IMR-90 (cell line): ENCODE data around the gene IQSEC1.

Experiments
- BHLHE40 ChIP-seq: fragments of 150-350 bp; IDR thresholded peaks from 2 replicates; pipeline ENCODE4 v1.6.1; 2016; ENCODE audit warnings: mild to moderate bottlenecking, low read depth, low read length
- MXI1 ChIP-seq: IDR thresholded peaks from 2 replicates; pipeline ENCODE4 v1.6.1; 2012; ENCODE audit warnings: low read depth, mild to moderate bottlenecking, low read length, moderate library complexity, borderline replicate concordance
- POLR2A ChIP-seq: IDR thresholded peaks from 2 replicates; pipeline ENCODE4 v1.6.1; 2012; ENCODE audit warnings: mild to moderate bottlenecking, low read depth, low read length
- RAD21 ChIP-seq: IDR thresholded peaks from 2 replicates; pipeline ENCODE4 v1.6.1; 2012; ENCODE audit warnings: low read length, improper control_type of control experiment
- SMC3 ChIP-seq: fragments of 150-350 bp; IDR thresholded peaks from 2 replicates; pipeline ENCODE4 v1.6.1; 2016; ENCODE audit warnings: low read depth, mild to moderate bottlenecking, antibody characterized with exemption, low read length, moderate library complexity

DNA sequence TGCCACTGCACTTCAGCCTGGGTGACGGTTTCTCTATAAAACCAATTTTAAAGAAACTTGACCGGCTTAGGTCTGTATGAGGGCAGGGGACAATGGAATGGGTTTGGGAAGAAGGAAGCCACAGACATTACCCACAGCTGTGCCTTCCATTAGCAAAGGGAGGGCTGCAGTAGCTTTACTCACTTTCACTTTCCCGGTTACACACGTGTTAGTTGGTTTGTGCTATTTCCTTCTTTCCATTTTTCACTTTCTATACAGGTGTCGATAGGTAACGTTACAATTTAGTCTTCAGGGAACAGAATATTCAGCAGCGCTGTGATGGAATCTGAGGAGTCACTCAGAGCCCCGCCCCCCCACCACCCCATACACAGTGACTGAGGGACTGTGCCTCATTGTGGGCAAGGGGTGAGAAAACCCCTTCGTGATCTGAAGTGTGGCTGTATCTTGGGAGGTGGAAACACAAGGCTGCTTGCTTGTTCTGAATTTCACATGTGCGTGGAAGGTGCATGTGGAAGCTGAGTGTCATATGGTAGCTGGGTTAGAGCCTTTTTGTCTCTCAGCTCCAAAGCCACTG lies 187.0 kb downstream of the IQSEC1 start:
- no peak for TF ChIP-seq SMC3
- TF ChIP-seq RAD21 = no peak
- TF ChIP-seq POLR2A = no peak
- no peak for TF ChIP-seq MXI1
- no peak for TF ChIP-seq BHLHE40
